Measurements from ENCODE around the gene PAQR5.

GRCh38 chr15:69285834-69286233 is 12.9 kb upstream of the PAQR5 start:
- no peak for TF ChIP-seq POLR2A (IDR thresholded peaks at IDR 0.05)
- TF ChIP-seq CTCF (IDR thresholded peaks at IDR 0.05 in 8 of 11, conservative IDR thresholded peaks at IDR 0.05 in 3 of 11), result no peak
